ENCODE data around the gene SMLR1.

GRCh38 chr6:130846501-130846900, 19.3 kb downstream of the SMLR1 start:
- no peak for TF ChIP-seq CTCF (IDR thresholded peaks at IDR 0.05)
- TF ChIP-seq POLR2A (IDR thresholded peaks at IDR 0.05) = no peak

Measured in uterus (tissue), 2 donors.